Measurements from ENCODE around the gene PYDC2. TPM values are rescaled to one million over a fixed set of nuclear protein-coding genes. Genes with fewer than 3 reads are reported as not detected.

PYDC2 gene
- total RNA-seq, 4 donors from 2014 or later, result not detected

DNA sequence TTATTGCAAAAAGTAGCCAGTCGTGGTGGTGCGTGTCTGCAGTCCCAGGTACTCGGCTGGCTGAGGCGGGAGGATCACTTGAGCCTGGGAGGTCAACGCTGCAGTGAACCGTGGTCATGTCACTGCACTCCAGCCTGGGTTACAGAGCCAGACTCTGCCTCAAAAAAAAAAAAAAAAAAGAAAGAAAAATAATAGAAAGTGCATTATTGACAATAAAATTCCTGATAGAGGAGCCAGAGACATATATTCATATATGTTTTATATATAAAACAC lies 43.6 kb upstream of the PYDC2 start:
- no peaks in the 10 kb centered on the region for H3K27me3 ChIP-seq
- H3K9me3 ChIP-seq, result no peaks in the 10 kb centered on the region
- no peaks in the 10 kb centered on the region for H3K4me1 ChIP-seq
- no peak overlapping the region for H3K4me3 ChIP-seq
- intact Hi-C loops (cut with DNase I), result loop anchor here (10.0 kb wide), 1 partner anchor 1027 kb away; no protein-coding TSS in a partner anchor
- DNase-seq, result no peak
- 79 to 82% methylated on average over 6 of the region's 6 CpGs for WGBS, 2 donors
- H3K27ac ChIP-seq, result no peak overlapping the region
- H3K36me3 ChIP-seq, result no peaks in the 10 kb centered on the region
- TF ChIP-seq POLR2A (IDR thresholded peaks at IDR 0.05), result no peak
- TF ChIP-seq, protein P1, sequence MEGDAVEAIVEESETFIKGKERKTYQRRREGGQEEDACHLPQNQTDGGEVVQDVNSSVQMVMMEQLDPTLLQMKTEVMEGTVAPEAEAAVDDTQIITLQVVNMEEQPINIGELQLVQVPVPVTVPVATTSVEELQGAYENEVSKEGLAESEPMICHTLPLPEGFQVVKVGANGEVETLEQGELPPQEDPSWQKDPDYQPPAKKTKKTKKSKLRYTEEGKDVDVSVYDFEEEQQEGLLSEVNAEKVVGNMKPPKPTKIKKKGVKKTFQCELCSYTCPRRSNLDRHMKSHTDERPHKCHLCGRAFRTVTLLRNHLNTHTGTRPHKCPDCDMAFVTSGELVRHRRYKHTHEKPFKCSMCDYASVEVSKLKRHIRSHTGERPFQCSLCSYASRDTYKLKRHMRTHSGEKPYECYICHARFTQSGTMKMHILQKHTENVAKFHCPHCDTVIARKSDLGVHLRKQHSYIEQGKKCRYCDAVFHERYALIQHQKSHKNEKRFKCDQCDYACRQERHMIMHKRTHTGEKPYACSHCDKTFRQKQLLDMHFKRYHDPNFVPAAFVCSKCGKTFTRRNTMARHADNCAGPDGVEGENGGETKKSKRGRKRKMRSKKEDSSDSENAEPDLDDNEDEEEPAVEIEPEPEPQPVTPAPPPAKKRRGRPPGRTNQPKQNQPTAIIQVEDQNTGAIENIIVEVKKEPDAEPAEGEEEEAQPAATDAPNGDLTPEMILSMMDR (IDR thresholded peaks at IDR 0.05), result no peak

DNA sequence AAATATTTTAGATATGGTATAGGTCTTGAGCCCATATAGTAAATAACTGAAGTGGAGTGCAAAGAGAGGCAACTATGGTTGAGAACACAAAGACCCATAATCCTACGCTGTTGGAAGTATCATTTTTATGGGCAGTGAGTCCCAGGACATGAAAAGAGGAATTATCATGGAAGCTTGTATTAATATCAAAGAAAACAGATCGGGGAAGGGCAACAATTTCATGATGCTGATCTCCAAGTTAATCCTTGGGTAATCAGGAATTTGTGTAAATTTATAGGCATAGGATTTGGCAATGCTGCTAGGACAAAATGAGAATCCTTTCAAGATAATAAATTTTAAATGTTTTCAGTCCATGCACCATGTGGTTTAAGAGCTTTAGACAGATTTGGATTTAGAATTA lies 40.2 kb upstream of the PYDC2 start:
- intact Hi-C loops (cut with DNase I), result no loop called here
- H3K27me3 ChIP-seq, result no peaks in the 10 kb centered on the region
- H3K4me1 ChIP-seq, result no peaks in the 10 kb centered on the region
- H3K27ac ChIP-seq, result no peak overlapping the region
- no peaks in the 10 kb centered on the region for H3K36me3 ChIP-seq
- WGBS, 2 donors, result 71 to 74% methylated on average over 2 of the region's 2 CpGs
- H3K4me3 ChIP-seq, result no peak overlapping the region
- H3K9me3 ChIP-seq, result no peaks in the 10 kb centered on the region
- no peak for DNase-seq
- TF ChIP-seq, protein P1 (IDR thresholded peaks at IDR 0.05), result no peak
- no peak for TF ChIP-seq POLR2A (IDR thresholded peaks at IDR 0.05)

DNA sequence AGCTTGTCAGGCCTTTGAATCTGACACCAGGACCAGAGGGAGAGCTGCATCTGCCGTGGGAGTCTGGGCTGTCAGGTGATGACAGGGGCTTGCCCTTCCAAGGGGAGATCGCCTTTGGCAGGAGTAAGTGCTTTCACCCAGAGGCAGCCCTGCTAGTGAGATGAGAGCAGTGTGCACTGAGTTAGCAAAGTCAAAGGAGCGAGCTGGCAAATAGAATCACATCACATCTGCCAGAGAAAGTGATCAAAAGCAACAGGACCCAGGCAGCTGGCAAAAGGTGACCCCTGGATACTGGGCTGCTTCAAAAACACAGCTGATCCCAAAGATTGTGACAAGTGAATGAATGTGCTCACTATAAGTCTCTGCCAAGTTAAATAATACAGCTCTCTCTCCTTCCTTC lies 36.1 kb upstream of the PYDC2 start:
- H3K4me1 ChIP-seq, result no peaks in the 10 kb centered on the region
- intact Hi-C loops (cut with DNase I), result no loop called here
- no peaks in the 10 kb centered on the region for H3K27me3 ChIP-seq
- no peak overlapping the region for H3K4me3 ChIP-seq
- no peak for TF ChIP-seq POLR2A (IDR thresholded peaks at IDR 0.05)
- TF ChIP-seq, protein P1 (IDR thresholded peaks at IDR 0.05), result no peak
- no peaks in the 10 kb centered on the region for H3K9me3 ChIP-seq
- DNase-seq, result no peak
- no peak overlapping the region for H3K27ac ChIP-seq
- WGBS, 2 donors, result 60 to 63% methylated on average over 1 to 3 of the region's 3 CpGs
- no peaks in the 10 kb centered on the region for H3K36me3 ChIP-seq

- no peak overlapping the region for H3K27ac ChIP-seq
- H3K4me3 ChIP-seq, result no peak overlapping the region
- H3K4me1 ChIP-seq, result no peaks in the 10 kb centered on the region
- 89 to 91% methylated on average over 11 of the region's 11 CpGs for WGBS, 2 donors
- H3K9me3 ChIP-seq, result no peaks in the 10 kb centered on the region
- TF ChIP-seq, protein P1 (IDR thresholded peaks at IDR 0.05), result no peak
- no peak for TF ChIP-seq POLR2A (IDR thresholded peaks at IDR 0.05)
- H3K36me3 ChIP-seq, result no peaks in the 10 kb centered on the region
- no peaks in the 10 kb centered on the region for H3K27me3 ChIP-seq
- no peak for DNase-seq
- intact Hi-C loops (cut with DNase I), result no loop called here
These were observed 35.6 kb upstream of the PYDC2 start for GRCh38 chr3:191425322-191425734.

- H3K4me1 ChIP-seq, result no peaks in the 10 kb centered on the region
- no peak for DNase-seq
- TF ChIP-seq, protein P1 (IDR thresholded peaks at IDR 0.05), result no peak
- no peak for TF ChIP-seq POLR2A (IDR thresholded peaks at IDR 0.05)
- no peak overlapping the region for H3K27ac ChIP-seq
- H3K36me3 ChIP-seq, result no peaks in the 10 kb centered on the region
- intact Hi-C loops (cut with DNase I), result no loop called here
- 25 to 55% methylated on average over 1 of the region's 1 CpG for WGBS, 2 donors
- no peaks in the 10 kb centered on the region for H3K27me3 ChIP-seq
- H3K4me3 ChIP-seq, result no peak overlapping the region
- H3K9me3 ChIP-seq, result no peaks in the 10 kb centered on the region
These were observed 34.7 kb upstream of the PYDC2 start for GRCh38 chr3:191426311-191426710.
